ENCODE data around the gene USP37.

USP37 gene

GRCh38 chr2:218501665-218502064 is 66.5 kb downstream of the USP37 start:
- no peaks in the 10 kb centered on the region for H3K27me3 ChIP-seq (ENCODE audit: insufficient read depth, low read length, poor library complexity, severe bottlenecking)
- H3K9me3 ChIP-seq (ENCODE audit: insufficient read depth, low read depth, low read length) = no peaks in the 10 kb centered on the region
- TF ChIP-seq EZH2phosphoT487 (IDR thresholded peaks at IDR 0.05; ENCODE audit: borderline replicate concordance) (no peak), CTCF (conservative IDR thresholded peaks at IDR 0.05; ENCODE audit: low read length) (no peak)
- peaks cover 69% of the 10 kb centered on the region; the same call in 1 of the 2 replicates for H3K36me3 ChIP-seq (ENCODE audit: insufficient read depth, low read length)
- no peaks in the 10 kb centered on the region for H3K4me1 ChIP-seq (ENCODE audit: insufficient read depth, low read length, poor library complexity, severe bottlenecking)
- H3K4me3 ChIP-seq (ENCODE audit: low read length, poor library complexity, severe bottlenecking) = no peak overlapping the region
- no peaks in the 10 kb centered on the region for H3K9me2 ChIP-seq (replicated peaks; ENCODE audit: low read depth, low read length)
- no peak overlapping the region for H3K9ac ChIP-seq (ENCODE audit: low read depth, low read length, poor library complexity, severe bottlenecking)
- no peaks in the 10 kb centered on the region for H4K20me1 ChIP-seq (ENCODE audit: insufficient read depth, low read length, poor library complexity, severe bottlenecking)
- H3K4me2 ChIP-seq (ENCODE audit: low read depth, low read length, poor library complexity, severe bottlenecking) = no peak overlapping the region
- H3K79me2 ChIP-seq (ENCODE audit: insufficient read depth, low read length) = no peaks in the 10 kb centered on the region
- no peaks in the 10 kb centered on the region for H3F3A ChIP-seq (ENCODE audit: low read depth)
- no peak overlapping the region for H2AFZ ChIP-seq (ENCODE audit: low read length)

GRCh38 chr2:218500501-218501060 is 67.6 kb downstream of the USP37 start:
- Histone ChIP-seq H3K9me3 (ENCODE audit: insufficient read depth, low read depth, low read length) (no peaks in the 10 kb centered on the region), H3K36me3 (ENCODE audit: insufficient read depth, low read length) (peaks cover 75% of the 10 kb centered on the region; the same call in 1 of the 2 replicates), H3K4me2 (ENCODE audit: low read depth, low read length, poor library complexity, severe bottlenecking) (no peak overlapping the region), H2AFZ (ENCODE audit: low read length) (no peak overlapping the region), H3F3A (ENCODE audit: low read depth) (no peaks in the 10 kb centered on the region), H3K79me2 (ENCODE audit: insufficient read depth, low read length) (no peaks in the 10 kb centered on the region), H4K20me1 (ENCODE audit: insufficient read depth, low read length, poor library complexity, severe bottlenecking) (no peaks in the 10 kb centered on the region), H3K27me3 (ENCODE audit: insufficient read depth, low read length, poor library complexity, severe bottlenecking) (no peaks in the 10 kb centered on the region), H3K4me3 (ENCODE audit: low read length, poor library complexity, severe bottlenecking) (no peak overlapping the region), H3K9ac (ENCODE audit: low read depth, low read length, poor library complexity, severe bottlenecking) (no peak overlapping the region), H3K9me2 (replicated peaks; ENCODE audit: low read depth, low read length) (no peaks in the 10 kb centered on the region), H3K4me1 (ENCODE audit: insufficient read depth, low read length, poor library complexity, severe bottlenecking) (no peaks in the 10 kb centered on the region)
- TF ChIP-seq CTCF (conservative IDR thresholded peaks at IDR 0.05; ENCODE audit: low read length) (no peak), EZH2phosphoT487 (IDR thresholded peaks at IDR 0.05; ENCODE audit: borderline replicate concordance) (no peak)

DNA sequence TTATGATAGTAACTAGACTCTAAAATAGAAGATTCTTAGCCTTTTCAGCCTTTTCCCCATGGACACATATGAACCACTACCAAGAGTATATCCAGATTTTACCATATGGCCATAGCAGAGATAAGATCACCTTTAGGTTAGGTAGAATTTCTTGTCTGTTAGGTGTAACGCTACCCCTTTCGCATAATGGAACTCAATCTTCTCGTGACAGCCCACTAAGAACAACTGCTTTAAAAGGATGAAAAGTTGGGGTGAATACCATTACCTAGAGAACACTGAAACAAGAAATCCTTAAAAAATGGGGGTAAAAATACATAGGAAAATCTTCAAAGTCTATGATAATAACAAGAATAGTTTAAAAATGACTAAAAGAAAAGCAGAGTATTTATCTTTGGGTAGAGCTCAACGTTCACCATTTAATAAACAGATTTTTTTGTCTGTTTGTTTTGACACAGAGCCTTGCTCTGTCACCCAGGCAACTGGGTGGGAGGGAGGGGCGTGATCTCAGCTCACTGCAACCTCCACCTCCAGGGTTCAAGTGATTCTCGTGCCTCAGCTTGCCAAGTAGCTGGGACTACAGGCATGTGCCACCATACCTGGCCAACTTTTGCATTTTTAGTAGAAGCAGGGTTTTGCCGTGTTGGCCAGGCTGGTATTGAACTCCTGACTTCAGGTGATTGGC is 82.0 kb downstream of the USP37 start:
- H3K9me2 ChIP-seq (replicated peaks; ENCODE audit: low read depth, low read length) = no peaks in the 10 kb centered on the region
- H4K20me1 ChIP-seq (ENCODE audit: insufficient read depth, low read length, poor library complexity, severe bottlenecking) = no peaks in the 10 kb centered on the region
- no peak overlapping the region for H3K9ac ChIP-seq (ENCODE audit: low read depth, low read length, poor library complexity, severe bottlenecking)
- peaks cover 89% of the 10 kb centered on the region; the same call in 1 of the 2 replicates for H3K36me3 ChIP-seq (ENCODE audit: insufficient read depth, low read length)
- no peak overlapping the region for H3K4me2 ChIP-seq (ENCODE audit: low read depth, low read length, poor library complexity, severe bottlenecking)
- H3K4me3 ChIP-seq (ENCODE audit: low read length, poor library complexity, severe bottlenecking) = no peak overlapping the region
- no peaks in the 10 kb centered on the region for H3F3A ChIP-seq (ENCODE audit: low read depth)
- no peaks in the 10 kb centered on the region for H3K9me3 ChIP-seq (ENCODE audit: insufficient read depth, low read depth, low read length)
- no peaks in the 10 kb centered on the region for H3K79me2 ChIP-seq (ENCODE audit: insufficient read depth, low read length)
- H3K4me1 ChIP-seq (ENCODE audit: insufficient read depth, low read length, poor library complexity, severe bottlenecking) = no peaks in the 10 kb centered on the region
- no peaks in the 10 kb centered on the region for H3K27me3 ChIP-seq (ENCODE audit: insufficient read depth, low read length, poor library complexity, severe bottlenecking)
- TF ChIP-seq CTCF (conservative IDR thresholded peaks at IDR 0.05; ENCODE audit: low read length) = no peak
- TF ChIP-seq EZH2phosphoT487 (IDR thresholded peaks at IDR 0.05; ENCODE audit: borderline replicate concordance) = no peak
- H2AFZ ChIP-seq (ENCODE audit: low read length) = no peak overlapping the region

Measured in Loucy (cell line).